Measurements from ENCODE around the gene ZC3H10. TPM values are rescaled to one million over a fixed set of nuclear protein-coding genes. Genes with fewer than 3 reads are reported as not detected.

ZC3H10 gene
- total and polyA plus RNA-seq, 5 experiments from 2014 or later, result 1.3 to 15.9 (median 2.5) TPM

DNA sequence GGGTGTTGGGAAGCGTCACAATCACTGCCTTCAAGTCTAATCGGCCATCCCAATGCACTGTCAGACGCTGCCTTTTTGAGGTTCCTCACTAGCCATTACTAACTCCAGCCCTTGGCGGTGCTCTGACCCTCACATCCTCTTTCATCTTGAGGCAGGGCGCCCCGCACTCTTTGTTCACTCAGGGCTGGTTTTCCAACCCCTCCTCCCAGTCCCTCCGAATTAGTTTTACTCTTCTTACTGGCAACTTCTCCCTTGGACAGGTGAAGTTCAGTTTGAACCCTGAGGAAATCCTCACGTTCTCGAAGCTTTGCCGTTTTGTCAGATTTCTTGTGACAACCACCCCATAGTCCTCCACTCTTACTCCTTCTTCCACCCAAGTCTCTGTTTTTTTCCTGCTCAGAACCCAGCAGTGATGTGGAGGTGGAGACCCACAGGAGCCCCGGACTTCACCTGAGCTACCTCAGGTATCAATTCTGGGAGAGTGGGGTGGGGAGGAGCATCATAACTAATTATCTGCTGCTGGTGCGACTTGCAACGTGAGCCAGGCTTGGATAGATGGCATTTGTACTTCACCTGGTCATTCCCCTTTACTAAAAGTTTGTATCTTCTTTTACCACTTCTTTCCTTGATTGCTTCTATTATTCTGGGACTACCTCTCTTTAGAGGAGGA, 757 bp downstream of the ZC3H10 start:
- Mint-ChIP-seq H3K27me3 (no peaks in the 10 kb centered on the region), H3K4me1 (peaks cover 27 to 46% (median 39%) of the 10 kb centered on the region in 4 donors), H3K36me3 (peaks cover 11 to 32% (median 14%) of the 10 kb centered on the region in 3 donors), H3K4me3 (peak overlapping the region; percentile 95 to 99 (median 98)), H3K9me3 (no peaks in the 10 kb centered on the region), H3K27ac (peak overlapping the region; percentile 91 to 100 (median 98))
- DNase-seq (no peak), ATAC-seq (no peak)
- POLR2A ChIA-PET, result interaction anchor here (0.6 to 17.5 kb wide), 39 partner anchors 10 to 606 kb away, joined by 3 to 284 read pairs (median 5); partner anchors contain the start of genes ANKRD52, CNPY2, COQ10A and DGKA

DNA sequence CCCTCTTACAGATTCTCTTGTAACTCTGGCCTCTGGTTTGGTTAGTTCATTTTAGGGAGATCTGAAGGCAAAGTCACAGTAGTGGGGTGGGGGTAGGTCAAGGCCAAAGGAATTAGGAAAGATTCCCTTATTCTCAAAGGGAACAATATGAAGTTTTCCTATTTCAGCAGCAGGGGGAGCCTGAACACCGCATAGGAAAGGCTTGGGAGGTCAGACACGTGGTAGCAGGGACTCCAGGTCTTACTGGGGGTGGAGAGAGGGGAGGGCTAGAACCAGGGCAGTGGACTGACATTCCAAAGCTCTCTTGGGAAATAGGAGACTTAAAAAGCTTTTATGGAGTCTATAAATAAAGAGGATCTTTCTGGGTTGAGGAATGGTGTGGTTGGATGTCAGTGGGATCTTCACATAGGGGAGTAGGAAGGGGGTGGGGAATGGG, 1.3 kb downstream of the ZC3H10 start:
- Mint-ChIP-seq H3K27ac (peak overlapping the region; percentile 91 to 100 (median 98)), H3K27me3 (no peaks in the 10 kb centered on the region), H3K4me3 (peak overlapping the region; percentile 95 to 99 (median 98)), H3K36me3 (peaks cover 11 to 29% (median 14%) of the 10 kb centered on the region in 3 donors), H3K9me3 (no peaks in the 10 kb centered on the region), H3K4me1 (peaks cover 27 to 47% (median 41%) of the 10 kb centered on the region in 4 donors)
- DNase-seq (peak in 9 of 10 donors; percentile 40 to 83 (median 55)), ATAC-seq (no peak)
- POLR2A ChIA-PET, result interaction anchor here (0.6 to 17.5 kb wide), 16 partner anchors 9 to 381 kb away, joined by 3 to 284 read pairs (median 12); partner anchors contain the start of genes ANKRD52, ESYT1, MYL6 and MYL6B

DNA sequence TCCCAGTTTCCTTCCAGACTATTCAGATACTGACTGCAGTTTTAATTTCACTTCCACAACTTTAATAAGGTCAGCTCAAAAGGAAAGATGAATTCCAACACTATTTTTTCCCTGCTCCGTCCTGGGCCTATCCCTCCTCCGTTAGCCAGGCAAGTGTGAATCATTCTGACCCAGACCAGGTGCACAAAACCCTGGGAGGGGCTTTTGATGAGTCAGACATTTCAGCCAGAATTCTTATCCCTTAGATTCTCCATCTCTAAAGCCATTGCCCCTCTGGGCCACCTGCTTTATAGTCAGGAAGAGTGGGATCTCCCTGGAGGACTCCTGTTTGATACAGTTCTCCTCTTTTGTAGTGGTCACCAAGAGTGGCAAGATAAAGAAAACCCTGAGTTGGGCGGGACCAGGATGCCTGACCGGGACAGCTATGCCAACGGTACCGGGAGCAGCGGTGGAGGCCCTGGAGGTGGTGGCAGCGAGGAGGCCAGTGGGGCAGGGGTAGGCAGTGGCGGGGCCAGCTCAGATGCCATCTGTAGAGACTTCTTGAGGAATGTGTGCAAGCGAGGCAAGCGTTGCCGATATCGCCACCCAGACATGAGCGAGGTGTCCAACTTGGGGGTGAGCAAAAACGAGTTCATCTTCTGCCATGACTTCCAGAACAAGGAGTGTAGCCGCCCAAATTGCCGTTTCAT, 2.2 kb downstream of the ZC3H10 start:
- Mint-ChIP-seq H3K9me3 (no peaks in the 10 kb centered on the region), H3K36me3 (peaks cover 11 to 29% (median 14%) of the 10 kb centered on the region in 3 donors), H3K4me1 (peaks cover 27 to 53% (median 40%) of the 10 kb centered on the region in 4 donors), H3K4me3 (peak overlapping the region in 1 of 10 donors; percentile 7), H3K27me3 (no peaks in the 10 kb centered on the region), H3K27ac (peak overlapping the region in 8 of 10 donors; percentile 20 to 99 (median 66))
- POLR2A ChIA-PET, result interaction anchor here (0.7 to 17.5 kb wide), 10 partner anchors 8 to 159 kb away, joined by 3 to 284 read pairs (median 30); partner anchors contain the start of genes ANKRD52, ESYT1, PA2G4 and RNF41
- DNase-seq (no peak), ATAC-seq (no peak)

DNA sequence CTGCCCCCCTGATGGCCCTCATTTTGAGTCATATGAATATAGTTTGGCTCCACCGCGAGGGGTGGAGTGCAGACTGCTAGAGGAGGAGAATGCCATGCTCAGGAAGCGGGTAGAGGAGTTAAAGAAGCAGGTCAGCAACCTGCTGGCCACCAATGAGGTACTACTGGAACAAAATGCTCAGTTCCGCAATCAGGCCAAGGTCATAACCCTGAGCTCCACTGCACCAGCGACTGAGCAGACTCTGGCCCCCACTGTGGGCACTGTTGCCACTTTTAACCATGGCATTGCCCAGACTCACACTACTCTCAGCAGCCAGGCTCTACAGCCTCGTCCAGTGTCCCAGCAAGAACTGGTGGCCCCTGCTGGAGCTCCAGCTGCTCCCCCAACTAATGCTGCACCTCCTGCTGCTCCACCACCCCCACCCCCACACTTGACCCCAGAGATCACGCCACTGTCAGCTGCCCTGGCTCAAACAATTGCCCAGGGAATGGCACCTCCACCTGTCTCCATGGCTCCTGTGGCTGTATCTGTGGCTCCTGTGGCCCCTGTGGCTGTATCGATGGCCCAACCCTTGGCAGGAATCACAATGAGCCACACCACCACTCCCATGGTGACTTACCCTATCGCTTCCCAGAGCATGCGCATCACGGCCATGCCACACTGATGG, 3.3 kb downstream of the ZC3H10 start:
- H3K4me1 Mint-ChIP-seq, result peaks cover 31 to 61% (median 45%) of the 10 kb centered on the region in 4 donors
- H3K27ac Mint-ChIP-seq, result peak overlapping the region in 2 of 10 donors; percentile 9 to 60
- ATAC-seq, result no peak
- no peaks in the 10 kb centered on the region for H3K27me3 Mint-ChIP-seq
- POLR2A ChIA-PET, result interaction anchor here (0.7 to 17.5 kb wide), 3 partner anchors 39 to 101 kb away, joined by 3 to 284 read pairs (median 163); partner anchors contain the start of genes MYL6 and SMARCC2
- peaks cover 11 to 29% (median 14%) of the 10 kb centered on the region in 3 donors for H3K36me3 Mint-ChIP-seq
- DNase-seq, result no peak
- no peak overlapping the region for H3K4me3 Mint-ChIP-seq
- no peaks in the 10 kb centered on the region for H3K9me3 Mint-ChIP-seq

DNA sequence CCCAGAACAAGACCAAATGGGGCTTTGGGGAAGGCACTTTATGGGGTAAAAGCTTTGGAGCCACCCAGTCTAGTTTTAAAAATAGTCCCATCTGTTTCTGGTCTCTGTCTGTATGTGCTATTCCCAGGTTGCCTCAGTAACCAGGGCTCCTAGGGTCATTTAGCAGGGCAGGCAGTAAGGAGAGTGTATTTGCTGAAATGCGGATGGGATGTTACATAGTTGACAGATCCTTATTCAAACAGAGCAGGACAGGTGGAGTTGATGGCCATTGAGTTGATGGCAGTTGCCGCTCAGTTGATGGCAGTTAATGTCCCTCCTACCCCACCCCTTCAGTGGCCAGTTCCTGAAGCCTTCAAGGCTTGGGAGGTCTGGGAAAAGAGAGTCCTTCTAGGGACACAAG, 4.6 kb downstream of the ZC3H10 start:
- Mint-ChIP-seq H3K4me1 (peaks cover 32 to 63% (median 46%) of the 10 kb centered on the region in 4 donors), H3K27ac (peak overlapping the region in 6 of 10 donors; percentile 40 to 85 (median 68)), H3K9me3 (no peaks in the 10 kb centered on the region), H3K4me3 (no peak overlapping the region), H3K27me3 (no peaks in the 10 kb centered on the region), H3K36me3 (peaks cover 3 to 16% (median 3%) of the 10 kb centered on the region in 3 donors)
- POLR2A ChIA-PET, result interaction anchor here (0.6 to 17.5 kb wide), 8 partner anchors 26 to 506 kb away, joined by 3 to 284 read pairs (median 4); partner anchors contain the start of genes MYL6 and SMARCC2
- ATAC-seq (no peak), DNase-seq (no peak)

DNA sequence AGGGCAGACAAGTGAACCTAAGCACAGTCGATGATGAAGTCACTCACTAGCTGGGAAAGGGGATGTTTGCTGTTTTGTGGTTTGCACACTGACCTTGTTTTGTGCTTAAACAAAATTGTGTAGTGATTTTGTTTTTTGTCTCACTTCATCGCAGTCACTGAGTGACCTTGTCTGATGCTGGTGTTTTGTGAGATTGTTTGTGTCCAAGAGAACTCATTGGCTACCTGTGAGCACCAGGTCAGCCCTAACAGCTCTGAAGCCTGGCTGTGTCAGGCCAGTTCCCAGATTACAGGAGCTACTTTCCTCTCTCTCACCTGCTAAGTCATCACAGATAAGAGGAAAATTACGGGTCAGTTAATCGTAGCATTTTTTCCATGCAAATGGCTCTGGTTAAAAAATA, 6.1 kb downstream of the ZC3H10 start:
- Mint-ChIP-seq H3K4me3 (no peak overlapping the region), H3K4me1 (peaks cover 22 to 54% (median 37%) of the 10 kb centered on the region in 4 donors), H3K9me3 (no peaks in the 10 kb centered on the region), H3K36me3 (peaks cover 0 to 12% (median 0%) of the 10 kb centered on the region in 3 donors), H3K27me3 (no peaks in the 10 kb centered on the region), H3K27ac (peak overlapping the region in 7 of 10 donors; percentile 9 to 75 (median 41))
- ATAC-seq (no peak), DNase-seq (no peak)
- POLR2A ChIA-PET, result interaction anchor here (0.6 to 17.5 kb wide), 9 partner anchors 7 to 130 kb away, joined by 3 to 284 read pairs (median 11); partner anchors contain the start of genes MYL6, PA2G4, RNF41 and RPL41

DNA sequence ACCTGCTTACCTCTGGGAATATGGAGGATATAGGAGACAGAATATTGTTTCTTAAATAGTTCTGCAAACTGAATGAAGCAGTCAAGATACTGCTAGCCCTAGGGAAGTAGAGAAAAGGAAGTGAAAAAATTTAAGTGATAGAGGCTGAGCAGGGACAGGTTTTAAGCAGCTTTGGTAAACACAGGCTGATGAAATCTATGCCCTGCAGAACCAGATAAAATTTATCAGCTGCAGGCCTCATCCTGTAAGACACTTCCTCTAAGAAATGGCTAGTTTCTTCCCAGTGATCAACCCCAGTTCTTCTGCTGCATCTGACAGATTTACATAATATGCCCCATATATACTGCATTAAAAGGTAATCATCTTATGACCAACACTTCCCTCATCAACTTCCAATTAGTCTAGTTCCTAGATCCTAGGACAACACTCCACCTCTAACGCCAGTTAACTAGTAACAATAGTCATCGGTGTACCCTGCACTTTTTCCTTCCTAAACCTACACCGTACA, 8.7 kb downstream of the ZC3H10 start:
- no peak for DNase-seq
- peaks cover 0 to 25% (median 20%) of the 10 kb centered on the region in 3 donors for H3K36me3 Mint-ChIP-seq
- peaks cover 0 to 2% (median 0%) of the 10 kb centered on the region in 9 donors for H3K9me3 Mint-ChIP-seq
- POLR2A ChIA-PET, result interaction anchor here (1.2 to 17.5 kb wide), 14 partner anchors 9 to 337 kb away, joined by 3 to 284 read pairs (median 10); partner anchors contain the start of genes CNPY2, MYL6, MYL6B and PA2G4
- no peak for ATAC-seq
- H3K27me3 Mint-ChIP-seq, result no peaks in the 10 kb centered on the region
- peak overlapping the region in 9 of 10 donors; percentile 8 to 99 (median 44) for H3K4me3 Mint-ChIP-seq
- H3K27ac Mint-ChIP-seq, result peak overlapping the region; percentile 43 to 99 (median 95)
- H3K4me1 Mint-ChIP-seq, result peaks cover 32 to 69% (median 50%) of the 10 kb centered on the region in 4 donors

DNA sequence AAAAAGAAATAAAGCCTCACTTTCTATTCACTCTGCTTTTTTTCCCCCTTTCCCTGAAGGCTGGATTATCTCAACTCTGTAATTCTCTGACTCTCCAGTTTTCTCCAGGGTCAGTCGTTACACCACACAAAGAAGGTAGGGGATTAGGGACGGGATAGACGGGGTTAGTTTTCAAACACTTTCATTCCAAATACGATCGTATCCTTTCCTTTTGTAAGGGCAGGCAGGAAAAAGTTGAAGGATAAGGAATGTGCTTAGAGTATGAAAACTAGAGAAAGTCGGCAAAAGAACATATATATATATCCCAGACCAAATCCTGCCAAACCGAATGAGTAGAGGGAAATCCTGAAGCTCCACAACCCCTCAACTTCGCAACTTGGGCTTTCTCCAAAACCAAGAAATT, 9.4 kb downstream of the ZC3H10 start:
- Mint-ChIP-seq H3K27me3 (no peaks in the 10 kb centered on the region), H3K9me3 (peaks cover 0 to 2% (median 0%) of the 10 kb centered on the region in 9 donors), H3K36me3 (peaks cover 0 to 30% (median 27%) of the 10 kb centered on the region in 3 donors), H3K4me1 (peaks cover 32 to 76% (median 56%) of the 10 kb centered on the region in 4 donors), H3K27ac (peak overlapping the region; percentile 90 to 99 (median 95)), H3K4me3 (peak overlapping the region; percentile 97 to 100 (median 99))
- DNase-seq, result no peak
- ATAC-seq, result no peak
- POLR2A ChIA-PET, result interaction anchor here (0.9 to 17.5 kb wide), 21 partner anchors 10 to 344 kb away, joined by 3 to 284 read pairs (median 5); partner anchors contain the start of genes ANKRD52, CNPY2, MYL6 and PA2G4

DNA sequence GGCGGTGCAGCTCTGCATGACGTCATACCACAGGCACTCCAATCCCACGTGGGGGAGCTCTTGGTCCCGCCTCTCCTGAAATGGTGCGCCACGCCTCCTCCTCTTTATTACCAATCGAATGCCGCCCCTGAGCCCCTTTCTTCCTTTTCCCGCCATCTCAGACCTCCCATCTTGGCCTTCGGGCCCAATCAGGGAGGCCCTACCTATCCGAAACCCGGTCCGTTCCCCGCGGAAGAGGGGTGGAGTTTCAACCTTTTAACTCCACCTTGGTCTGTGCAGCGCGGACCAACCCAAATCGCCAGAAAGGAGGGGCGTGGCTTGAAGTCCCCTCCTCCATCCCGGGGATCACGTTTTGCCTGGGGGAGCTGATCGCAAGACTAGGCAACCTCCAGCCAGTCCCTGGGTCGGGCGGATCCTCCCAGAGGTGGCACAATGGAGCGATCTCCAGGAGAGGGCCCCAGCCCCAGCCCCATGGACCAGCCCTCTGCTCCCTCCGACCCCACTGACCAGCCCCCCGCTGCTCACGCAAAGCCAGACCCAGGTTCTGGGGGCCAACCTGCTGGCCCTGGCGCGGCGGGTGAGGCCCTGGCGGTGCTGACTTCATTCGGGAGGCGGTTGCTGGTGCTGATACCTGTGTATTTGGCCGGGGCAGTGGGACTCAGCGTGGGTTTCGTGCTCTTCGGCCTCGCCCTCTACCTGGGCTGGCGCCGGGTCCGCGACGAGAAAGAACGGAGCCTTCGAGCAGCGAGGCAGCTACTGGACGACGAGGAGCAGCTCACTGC, 10.0 kb downstream of the ZC3H10 start, which contains the start of gene ESYT1:
Gene ESYT1, plus strand, starts transcription at position 380 of the 782 bp plus-strand sequence. Its CDS starts 53 bp downstream, at position 433.
- Mint-ChIP-seq H3K27me3 (no peaks in the 10 kb centered on the region), H3K36me3 (peaks cover 0 to 35% (median 29%) of the 10 kb centered on the region in 3 donors), H3K27ac (peak within 1 kb of the TSS; percentile 90 to 99 (median 96)), H3K4me3 (peak within 1 kb of the TSS; percentile 97 to 100 (median 99)), H3K9me3 (peaks cover 0 to 2% (median 0%) of the 10 kb centered on the region in 9 donors), H3K4me1 (peaks cover 32 to 78% (median 60%) of the 10 kb centered on the region in 4 donors)
- POLR2A ChIA-PET, result interaction anchor here (0.9 to 17.5 kb wide), 23 partner anchors 11 to 344 kb away, joined by 3 to 284 read pairs (median 5); partner anchors contain the start of genes ANKRD52, CNPY2, MYL6 and PA2G4
- peak; percentile 86 to 100 (median 98) for DNase-seq
- ATAC-seq, result peak; percentile 83 to 90

DNA sequence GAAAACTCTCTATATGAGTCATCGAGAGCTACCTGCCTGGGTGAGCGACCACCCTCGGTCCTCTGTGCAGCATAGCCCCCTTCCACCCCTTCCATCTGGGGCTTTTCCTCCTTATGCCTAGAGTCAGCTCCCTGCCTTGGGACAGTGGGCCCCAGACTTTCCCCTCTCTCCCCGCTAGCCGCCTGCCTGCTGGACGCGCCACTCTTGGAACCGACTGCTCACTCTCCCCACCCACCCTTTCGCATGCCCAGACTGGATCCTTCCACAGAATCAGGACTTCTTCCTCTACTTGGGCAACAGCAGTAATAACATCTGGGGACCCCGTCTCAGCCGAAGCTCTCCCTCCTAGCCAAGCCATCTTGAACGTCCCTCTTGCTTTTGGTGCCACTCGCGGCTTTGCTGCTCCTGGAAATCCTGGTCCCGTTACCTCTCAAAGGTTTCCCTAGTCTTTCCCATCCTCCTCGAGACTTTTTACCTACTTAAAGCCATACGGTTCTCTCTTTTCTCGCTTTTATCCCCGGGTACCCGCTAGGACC, 10.7 kb downstream of the ZC3H10 start:
- H3K36me3 Mint-ChIP-seq, result peaks cover 0 to 42% (median 33%) of the 10 kb centered on the region in 3 donors
- H3K4me3 Mint-ChIP-seq, result peak overlapping the region; percentile 97 to 100 (median 99)
- POLR2A ChIA-PET, result interaction anchor here (0.9 to 17.5 kb wide), 20 partner anchors 11 to 343 kb away, joined by 3 to 284 read pairs (median 6); partner anchors contain the start of genes ANKRD52, MYL6, PA2G4 and RAB5B
- DNase-seq, result peak in 3 of 10 donors; percentile 44 to 55 (median 47)
- peaks cover 0 to 2% (median 0%) of the 10 kb centered on the region in 9 donors for H3K9me3 Mint-ChIP-seq
- peaks cover 35 to 83% (median 66%) of the 10 kb centered on the region in 4 donors for H3K4me1 Mint-ChIP-seq
- peak overlapping the region; percentile 90 to 99 (median 95) for H3K27ac Mint-ChIP-seq
- H3K27me3 Mint-ChIP-seq, result no peaks in the 10 kb centered on the region
- ATAC-seq, result peak in 1 of 2 donors; percentile 2

Data from naive thymus-derived CD8-positive, alpha-beta T cell (primary cell).